ENCODE results near the gene ILK.
A peak's percentile ranks its signal among the peaks of the same experiment; 100 is the strongest.

Gene ILK

DNA sequence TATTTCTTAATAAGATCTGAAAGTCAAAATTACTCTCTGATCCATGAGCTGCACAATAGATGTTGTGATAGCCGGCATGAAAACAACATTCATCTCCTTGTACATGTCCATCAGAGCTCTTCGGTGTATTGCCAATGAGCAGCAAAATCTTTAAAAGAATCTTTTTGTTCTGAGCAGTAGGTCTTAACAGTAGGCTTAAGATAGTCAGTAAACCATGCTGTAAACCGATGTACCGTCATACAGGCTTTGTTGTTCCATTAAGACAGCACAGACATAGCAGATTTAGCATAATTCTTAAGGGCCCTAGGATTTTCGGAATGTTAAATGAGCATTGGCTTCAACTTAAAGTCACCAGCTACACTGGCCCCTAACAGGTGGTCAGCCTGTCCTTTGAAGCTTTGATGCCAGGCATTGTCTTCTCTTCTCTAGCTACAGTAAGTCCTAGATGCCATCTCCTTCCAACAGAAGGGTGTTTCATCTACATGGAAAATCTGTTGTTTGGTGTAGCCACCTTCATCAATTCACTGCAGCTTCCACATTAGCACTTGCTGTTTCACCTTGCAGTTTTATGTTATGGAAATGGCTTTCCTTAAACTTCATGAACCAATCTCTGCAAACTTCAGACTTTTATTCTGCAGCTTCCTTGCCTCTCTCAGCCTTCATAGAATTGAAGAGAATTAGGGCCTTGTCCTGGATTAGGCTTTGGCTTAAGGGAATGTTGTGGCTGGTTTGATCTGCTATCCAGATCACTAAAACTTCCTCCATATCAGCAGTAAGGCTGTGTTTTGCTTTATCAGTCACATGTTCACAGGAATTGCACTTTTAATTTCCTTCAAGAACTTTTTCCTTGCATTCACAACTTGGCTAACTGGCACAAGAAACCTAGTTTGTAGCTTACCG lies 28.5 kb upstream of the ILK start:
- DNase-seq: no peak

DNA sequence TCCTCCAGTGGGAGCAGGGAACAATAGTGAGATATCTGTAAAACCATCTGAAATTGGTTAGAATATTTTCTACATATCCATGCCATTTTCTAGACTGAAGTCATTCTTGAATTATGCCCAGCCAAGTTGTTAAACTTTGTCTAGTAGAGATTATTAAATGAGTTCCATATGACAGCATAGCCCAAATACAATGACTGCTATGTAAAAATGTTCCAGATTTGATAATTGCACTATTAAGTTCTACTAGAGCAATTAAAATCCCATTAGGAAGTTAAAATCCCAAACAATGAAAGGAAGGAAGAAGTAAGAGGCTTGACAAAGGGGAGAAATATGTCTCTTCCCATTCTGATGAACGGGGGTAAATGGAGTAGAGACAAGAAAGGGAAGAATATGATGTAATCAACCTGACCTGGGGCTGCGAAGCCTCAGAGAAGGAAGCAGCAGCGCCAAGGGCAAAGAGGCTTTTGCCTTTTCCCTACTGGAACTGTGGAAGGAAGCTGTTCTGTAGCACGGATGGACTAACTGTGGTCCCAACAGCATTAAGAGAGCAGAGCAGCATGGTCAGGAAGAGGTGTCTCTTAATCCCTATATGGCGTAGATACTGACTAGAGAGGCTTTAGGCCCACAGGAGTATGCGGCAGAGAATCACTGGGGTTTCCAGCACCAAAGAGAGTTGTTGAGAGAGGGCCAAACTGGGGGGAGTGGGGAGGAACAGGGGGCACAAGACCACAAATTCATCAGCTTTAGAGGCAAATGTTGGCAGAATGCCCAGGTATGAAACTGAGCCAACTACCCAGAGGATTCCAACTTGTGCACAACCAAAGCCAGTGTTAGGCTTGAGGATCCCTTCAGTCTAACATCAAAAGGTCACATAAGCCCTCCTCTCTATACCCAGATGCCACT lies 26.9 kb upstream of the ILK start:
- no peak for DNase-seq

DNA sequence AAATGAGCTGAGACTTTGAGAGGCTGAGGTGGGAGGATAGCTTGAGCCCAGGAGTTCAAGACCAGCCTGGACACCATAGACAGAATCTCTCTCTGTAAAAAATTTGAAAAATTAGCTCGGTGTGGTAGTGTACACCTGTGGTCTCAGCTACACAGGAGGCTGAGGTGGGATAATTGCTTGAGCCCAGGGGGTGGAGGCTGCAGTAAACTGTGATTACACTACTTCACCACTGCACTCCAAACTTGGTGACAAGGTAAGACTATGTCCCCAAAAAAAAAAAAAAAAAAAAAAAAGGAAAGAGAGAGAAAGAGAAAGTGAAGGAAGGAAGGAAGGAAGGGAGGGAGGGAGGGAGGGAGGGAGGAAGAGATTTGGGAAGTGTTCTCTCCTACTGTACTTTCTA lies 25.4 kb upstream of the ILK start:
- no peak for DNase-seq

DNA sequence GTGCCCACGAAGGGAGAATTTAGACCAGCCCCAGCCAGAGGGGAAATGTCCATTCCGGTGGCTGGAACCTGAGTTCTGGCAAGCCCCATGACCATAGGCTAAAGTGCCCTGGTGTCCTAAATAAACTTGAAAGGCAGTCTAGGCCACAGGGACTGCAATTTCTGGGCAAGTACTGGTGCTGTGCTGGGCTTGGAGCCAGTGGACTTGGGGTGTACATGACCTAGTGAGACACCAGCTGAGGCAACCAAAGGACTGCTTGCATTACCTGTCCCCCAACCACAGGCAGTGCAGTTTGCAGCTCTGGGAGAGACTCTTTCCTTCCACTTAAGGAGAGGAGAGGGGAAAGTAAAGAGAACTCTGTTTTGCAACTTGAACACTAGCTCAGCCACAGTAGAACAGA lies 23.9 kb upstream of the ILK start:
- no peak for DNase-seq

DNA sequence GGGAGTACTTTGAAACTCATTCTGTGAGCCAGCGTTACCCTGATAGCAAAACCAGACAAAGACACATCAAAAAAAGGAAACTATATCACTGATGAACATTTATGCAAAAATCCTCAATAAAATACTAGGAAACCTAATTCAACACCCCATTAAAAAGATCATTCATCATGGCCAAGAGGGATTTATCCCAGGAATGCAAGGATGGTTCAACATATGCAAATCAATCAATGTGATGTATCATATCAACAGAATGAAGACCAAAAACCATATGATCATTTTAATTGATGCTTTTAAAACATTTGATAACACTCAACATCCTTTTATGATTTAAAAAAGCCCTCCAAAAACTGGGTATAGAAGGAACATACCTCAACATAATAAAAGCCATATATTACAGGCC lies 20.0 kb upstream of the ILK start:
- no peak for DNase-seq

DNA sequence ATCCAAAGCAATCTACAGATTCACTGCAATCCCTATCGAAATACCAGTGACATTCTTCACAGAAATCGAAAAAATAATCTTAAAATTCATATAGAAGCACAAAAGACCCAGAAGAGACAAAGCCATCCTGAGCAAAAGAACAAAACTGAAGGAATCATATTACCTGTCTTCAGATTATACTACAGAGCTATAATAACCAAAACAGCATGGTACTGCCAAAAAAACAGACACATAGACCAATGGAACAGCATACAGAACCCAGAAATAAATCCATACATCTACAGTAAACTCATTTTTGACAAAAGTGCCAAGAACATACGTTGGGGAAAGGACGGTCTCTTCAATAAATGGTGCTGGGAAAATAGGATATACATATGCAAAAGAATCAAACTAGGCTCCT lies 19.0 kb upstream of the ILK start:
- no peak for DNase-seq

DNA sequence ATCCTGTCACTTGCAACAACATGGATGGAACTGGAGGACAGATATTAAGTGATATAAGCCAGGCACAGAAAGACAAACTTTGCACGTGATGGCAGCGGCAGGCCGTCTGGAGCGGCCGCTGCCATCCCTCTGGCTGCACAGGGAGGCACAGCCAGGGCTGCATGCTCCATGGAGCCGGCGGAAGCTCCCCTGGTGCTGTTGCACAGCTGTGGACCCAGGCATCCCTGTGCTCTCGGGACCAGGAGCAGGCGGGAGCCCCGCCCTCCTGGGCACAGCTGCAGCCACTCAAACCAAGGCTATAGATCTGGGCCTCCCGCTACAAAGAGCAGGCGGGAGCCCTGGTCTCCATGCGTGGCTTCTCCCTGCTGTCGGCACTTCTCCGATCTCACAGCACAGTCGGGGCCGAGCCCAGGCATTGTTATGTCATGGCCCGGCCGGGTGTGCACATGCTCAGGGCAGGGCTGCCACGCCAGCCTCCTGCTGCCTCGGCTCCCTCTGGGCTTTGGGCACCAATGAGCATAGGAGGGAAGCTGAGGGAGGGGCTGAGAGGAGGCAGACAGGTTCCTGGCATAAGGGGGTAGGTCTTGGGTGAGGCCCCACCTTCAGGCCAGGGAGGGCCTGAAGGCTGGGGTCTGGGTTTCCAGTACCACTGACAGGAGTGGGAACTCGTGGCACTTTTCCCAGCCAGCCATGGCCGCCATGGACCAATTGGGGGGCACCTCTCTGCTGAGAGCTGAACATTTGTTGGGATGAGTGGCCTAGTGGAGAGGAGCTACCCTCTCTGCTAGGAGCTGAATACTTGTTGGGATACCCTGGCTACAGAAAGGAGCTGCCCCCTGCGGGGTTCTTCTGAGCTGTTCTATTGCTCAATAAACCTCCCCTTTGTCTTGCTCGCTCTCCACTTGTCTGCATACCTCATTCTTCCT lies 16.9 kb upstream of the ILK start:
- DNase-seq: no peak

DNA sequence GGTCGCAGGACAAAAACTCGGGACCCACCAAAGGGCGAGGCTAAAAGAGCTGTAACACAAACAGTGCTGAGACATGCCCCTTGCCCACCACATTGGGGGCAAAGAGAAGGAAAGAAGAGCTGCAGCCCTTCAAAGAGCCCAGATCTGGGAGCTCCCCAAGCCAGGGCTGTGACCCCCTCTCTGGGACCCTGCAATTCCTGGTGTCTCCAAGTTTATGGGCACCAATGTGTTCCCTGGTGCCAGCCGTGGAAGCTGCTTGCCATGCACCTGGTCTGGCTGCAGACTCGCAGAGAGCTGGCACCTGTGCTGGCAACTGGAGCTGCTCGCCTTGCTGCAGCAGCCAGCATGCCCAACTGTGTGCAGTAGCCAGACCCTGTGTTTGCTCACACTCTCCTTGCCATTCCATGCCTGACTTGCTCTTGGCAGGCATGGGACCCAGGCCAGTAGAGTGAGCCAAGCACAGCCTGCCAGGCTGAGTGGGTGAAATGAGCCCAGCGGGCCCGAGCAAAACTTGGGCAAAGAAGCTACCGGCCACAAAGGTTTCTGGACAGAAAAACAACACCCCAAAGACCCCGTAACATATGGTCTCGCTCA lies 16.1 kb upstream of the ILK start:
- DNase-seq: no peak

DNA sequence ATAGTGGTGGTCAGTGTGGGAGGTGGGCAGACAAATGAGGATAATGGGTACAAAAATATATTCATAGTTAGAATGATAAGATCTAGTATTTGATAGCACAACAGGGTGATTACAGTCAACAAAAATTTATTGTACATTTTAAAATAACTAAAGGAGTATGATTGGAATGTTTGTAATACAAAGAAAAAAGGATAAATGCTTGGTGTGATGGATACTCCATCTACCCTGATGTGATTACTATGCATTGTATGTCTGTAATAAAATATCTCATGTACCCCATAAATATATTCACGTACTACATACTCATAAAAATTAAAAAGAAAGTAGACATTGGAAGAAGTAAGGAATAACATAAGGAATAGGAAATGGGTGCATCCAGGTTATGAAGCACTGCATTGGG lies 15.6 kb upstream of the ILK start:
- no peak for DNase-seq

DNA sequence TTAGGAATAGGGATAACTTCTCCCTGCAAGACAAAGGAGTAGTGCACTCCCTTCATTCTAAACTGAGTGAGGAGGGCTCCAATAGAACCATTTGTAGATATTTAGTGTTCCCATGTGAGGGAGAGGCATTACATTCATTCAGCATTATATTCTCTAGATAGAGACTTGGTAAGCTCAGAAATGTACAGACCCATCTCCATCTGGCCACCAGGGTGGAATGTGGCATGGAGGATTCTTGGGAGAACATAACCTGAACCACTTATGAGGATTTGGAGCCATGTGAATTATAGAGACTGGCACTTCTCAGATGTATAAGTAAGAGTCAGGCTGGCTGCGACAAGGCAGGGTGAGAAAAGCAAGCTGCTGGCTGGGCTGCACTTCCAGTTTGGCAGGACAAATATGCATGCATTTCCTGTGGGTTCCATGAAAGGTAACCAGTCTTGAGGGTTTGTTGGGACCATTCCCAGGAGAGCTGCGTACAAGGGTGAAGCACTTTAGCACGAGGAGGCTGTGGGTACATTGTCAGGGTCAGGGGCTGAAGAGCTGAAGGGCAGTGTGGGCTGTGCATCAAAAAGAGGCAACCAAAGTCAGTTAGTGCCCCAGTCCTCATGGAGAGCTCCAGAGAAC lies 9.3 kb upstream of the ILK start:
- DNase-seq: no peak

DNA sequence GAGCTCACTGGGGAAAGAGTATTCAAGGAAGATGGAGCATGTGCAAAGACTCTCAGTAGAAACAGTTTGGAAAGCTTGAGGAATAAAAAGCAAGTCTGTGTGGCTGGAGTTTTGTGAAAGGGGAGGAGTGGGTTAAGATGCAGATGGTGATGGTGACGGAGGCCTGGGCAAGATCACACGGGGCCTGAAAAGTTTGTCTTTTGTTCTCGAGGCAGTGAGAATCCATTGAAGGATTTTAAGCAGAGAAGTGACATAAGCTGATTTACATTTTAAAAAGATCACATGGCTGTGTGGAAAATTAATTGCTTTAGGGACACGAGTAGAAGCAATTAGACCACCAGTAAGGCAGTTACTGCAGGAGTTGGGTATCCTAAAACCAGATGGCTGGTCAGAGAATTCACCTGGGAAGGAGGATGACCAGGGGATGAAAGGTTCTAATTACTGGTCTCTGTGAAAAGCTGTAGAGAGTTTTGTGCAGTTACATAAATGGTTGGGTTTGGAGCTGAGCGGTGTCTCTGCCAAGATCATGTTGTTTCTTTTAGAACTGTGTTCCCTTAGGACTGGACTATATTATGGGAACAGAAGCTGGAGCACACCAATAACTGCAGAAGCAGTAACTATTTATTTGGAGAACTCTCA lies 7.2 kb upstream of the ILK start:
- no peak for DNase-seq

DNA sequence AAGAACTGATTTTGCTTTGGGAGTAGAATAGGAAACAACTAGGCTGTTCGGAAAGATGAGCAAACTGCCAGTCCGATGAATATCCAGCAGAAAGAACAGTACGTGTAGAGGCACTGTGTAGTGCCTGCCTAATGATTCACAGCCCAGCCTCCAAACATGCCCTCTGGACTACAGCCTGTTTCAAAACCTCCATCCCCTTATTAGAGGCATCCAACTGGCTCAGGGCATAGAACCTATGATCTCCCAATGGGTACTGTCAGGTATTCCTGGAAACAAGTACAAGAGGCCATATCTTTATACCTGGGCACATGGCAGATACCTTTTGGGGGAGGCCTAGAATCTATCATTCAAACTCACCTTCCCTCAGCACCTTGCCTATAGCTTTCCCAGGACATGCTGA lies 5.0 kb upstream of the ILK start:
- no peak for DNase-seq

DNA sequence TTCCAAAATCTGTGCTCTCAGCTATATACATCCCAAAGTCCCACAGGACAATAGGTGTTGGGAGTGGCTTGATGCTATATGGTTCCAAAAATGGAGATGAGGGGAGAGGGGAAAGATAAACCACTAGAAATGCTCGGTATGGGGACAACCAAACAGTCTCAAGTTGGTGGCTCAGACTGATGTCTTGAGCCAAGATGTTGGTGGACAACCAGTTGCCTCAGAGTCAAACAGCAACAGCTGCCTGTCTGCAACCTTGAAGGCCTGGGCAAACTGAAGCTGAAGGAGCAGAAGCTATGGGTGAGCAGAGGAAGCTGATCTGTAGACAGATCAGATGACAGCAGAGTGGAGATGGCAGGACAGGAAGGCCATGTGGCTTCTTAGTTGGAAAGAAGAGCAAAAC lies 4.1 kb upstream of the ILK start:
- DNase-seq: no peak

DNA sequence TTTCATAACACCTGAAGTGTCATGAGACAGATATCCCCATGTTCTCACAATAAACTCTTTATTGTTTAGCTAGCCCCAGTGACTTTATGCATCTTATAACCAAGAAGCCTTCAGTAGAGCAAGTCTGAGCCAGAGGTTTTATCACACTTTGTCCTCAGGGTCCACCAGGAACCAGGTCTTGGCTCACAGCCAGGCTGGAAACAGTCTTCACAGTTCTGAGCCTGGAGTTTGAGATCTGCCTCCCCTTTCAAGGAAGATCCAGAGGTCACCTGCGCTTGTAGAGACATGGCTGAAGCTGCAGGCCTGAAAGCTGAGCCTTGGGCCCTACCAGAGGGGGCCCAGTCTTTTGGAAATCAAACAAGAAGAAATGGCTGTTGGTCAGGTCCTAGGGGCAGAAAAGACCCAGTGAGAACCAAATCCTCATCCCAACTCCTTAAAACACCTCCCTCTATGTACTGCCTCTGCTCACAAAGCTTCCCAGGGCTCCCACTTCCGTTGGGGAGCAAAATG lies 3.6 kb upstream of the ILK start:
- DNase-seq: no peak

DNA sequence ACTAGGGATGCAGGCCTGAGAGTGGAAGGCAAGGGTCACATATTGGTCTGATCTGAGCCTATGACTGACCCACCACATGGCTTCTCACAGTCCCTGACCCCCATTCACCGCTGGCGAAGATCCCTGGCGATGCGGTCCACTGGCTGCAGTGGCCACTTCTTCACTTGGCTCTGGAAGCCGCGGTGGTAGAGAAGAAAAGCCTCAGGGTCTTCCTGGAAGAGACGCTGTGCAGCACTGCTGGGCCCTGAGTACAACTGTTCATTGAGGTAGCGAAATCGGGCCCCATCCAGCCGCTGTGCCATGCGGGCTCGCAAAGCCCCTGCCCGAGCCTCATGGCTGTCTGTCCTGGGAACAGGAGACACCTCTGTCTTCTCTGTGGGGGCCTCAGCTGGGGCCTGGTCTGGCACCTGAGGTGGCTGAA lies 2.5 kb upstream of the ILK start:
- DNase-seq: no peak

DNA sequence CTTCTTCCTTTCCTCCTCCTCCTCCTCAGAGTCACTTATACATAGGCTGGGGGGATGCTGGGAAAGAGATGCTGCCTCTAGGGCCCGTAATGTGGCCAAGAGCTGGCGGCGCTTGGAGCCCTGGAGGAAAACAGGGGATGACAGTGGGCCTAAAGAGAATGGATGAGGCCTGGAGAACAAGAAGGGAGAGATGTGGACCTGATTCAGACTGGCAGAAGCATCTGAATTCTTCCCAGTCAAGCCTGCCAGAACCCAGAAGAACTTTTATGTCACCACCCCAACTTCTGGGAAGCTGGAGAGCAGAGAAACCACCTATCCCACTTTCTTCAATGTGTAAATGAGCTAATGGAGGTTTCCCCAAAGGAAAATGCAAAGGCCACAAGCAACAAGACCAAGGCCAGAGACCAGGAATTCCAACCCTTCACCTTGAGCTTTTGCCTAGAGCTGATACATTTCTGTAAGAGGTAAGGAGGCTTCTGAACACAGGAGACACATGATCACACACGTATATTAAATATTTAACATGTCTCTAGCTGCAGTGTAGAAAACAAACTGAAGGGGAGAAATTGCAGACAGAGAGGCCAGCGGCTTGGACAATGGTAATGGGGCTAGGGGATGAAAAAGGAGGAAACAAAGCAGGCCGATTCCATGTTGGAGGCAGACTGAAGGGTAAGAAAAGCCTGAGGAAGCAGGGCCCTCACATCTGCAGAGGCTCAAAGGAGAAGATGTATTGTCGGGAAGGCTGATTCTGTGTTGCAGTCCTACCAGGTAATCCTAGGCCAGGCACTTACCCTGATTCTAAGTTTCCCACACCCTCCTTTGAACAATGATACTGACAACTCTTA lies 1.3 kb upstream of the ILK start:
- DNase-seq: no peak

DNA sequence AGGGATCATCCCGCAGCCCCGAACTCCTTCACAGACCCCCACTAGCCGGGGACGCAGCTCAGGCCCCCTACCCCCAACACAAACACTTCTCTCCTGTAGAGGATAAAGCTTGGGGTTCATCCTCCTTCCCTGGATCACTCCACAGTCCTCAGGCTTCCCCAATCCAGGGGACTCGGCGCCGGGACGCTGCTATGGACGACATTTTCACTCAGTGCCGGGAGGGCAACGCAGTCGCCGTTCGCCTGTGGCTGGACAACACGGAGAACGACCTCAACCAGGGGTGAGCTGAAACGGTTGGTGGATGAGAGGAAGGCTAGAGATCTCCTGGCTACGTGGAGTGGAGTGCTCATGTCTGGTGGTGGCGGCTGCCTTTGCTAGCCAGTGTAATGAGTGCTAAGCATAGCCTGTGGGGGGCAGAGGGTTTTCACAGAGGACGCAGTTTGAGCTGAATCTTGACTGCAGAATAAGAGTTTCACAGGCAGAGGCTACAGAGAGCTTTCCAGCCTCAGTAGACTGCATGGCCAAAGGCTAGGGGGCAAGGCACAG lies 580 bp downstream of the ILK start:
- peak; percentile 70 for DNase-seq

DNA sequence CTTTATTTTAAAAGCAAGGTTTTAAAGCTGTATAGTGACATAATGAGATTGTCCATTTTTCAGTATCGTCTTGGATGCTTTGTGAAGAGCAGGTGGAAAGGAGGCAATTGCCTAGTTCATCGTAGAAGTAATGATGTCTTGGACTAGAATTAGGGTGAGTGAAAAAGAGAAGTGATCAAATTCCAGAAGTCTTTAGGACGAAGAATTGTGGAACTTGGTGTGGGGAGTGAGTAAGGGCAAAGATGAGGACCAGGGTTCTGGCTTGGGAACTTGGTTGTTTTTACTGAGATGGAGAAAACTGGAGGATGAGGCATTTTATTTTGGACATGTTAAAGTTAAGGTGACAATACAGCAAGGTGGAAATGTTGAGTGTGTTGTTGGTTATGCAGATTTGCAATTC lies 1.2 kb downstream of the ILK start:
- no peak for DNase-seq

DNA sequence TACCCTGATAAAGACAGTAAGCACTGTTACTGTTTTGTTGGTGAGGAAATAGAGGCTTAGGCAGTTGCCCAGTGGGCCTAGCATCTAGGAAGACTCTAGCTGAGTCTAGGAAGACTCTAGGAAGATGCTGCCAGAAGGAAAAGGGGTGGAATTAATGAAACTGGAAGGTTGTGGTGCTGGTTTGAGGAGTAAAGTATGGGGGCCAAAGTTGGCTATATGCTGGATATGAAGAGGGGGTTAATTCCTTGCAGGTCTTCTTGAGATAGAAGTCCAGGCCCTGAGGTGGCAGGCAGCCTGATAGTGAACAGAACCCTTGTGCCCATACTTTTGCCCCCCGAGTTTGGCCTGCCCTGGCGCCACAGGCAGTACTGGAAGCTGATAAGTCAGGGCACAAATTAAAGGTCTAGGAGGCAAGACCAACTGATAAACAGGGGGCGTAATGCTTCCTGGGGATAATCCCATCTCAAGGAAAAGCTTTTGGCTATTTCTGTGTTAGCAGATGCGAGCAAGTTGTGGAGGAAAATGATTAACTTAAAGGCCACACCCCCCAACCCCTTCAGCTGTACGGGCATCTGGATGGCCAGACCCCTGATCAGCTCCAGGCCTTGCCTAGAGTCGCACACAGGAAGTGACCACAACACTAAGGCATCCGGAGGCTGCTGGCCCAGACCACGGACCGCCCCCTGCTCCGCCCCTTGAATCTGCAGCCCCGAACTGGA lies 3.1 kb downstream of the ILK start:
- DNase-seq: peak; percentile 71
